ENCODE data around the gene PLEKHM2.

The PLEKHM2 gene

DNA sequence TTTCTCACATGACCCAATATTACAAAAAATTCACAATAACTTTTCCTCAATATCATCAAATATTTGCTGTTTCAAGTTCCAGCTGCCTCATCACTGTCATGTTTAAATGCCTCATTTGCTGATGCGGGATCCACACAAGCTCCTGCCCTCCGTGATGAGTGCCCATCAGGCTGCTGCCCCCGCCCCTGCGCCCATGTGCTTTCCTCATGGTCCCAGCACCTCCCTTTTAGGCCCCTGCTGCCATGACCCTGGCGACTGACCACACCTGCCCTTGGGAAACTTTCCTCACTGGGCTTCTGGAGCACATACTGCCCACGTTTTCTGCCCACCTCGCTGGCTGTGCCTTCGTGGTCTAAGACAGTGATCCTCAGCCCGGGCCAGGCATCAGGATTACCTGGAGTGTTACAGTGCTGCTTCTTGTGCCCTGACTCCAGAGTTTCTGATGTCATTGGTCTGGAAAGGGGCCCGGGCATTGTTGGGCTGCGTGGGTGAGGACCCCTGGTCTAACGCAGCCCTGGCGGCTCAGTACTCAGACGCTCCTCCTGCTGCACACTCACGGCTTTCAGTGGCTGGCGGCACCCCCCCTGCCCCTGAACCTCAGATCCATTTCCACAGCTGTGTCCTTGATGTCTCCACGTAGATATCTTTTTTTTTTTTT lies 20.5 kb downstream of the PLEKHM2 start:
- no peak for DNase-seq

DNA sequence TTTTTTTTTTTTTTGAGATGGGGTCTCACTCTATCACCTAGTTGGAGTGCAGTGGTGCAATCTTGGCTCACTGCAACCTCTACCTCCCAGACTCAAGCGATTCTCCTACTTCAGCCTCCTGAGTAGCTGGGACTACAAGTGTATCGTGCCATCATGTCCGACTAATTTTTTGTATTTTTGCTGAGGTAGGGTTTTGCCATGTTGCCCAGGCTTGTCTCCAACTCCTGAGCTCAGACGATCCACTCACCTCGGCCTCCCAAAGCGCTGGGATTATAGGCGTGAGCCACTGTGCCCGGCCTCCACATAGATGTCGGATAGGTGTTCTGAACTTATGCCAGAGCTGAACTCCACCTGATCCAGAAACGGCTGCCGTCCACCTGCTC lies 21.1 kb downstream of the PLEKHM2 start:
- DNase-seq: no peak

DNA sequence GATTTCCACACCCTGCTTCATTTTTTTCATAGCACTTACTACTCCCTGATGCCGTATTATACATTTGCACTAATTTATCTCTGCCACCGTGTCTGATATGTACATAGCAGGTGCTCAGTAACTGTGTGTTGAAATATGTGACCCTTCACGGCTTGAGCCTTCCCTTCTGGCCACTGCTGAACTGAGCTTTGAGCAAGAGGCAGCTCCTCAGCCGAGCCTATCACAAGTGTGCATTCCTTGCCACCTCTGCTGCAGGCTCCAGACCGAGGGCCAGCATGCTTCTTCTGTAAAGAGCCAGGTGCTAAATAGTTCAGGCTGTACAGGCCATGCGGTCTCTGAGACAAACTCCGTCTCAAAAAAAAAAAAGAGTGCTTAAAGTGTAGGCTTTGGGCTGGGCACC lies 22.6 kb downstream of the PLEKHM2 start:
- no peak for DNase-seq

DNA sequence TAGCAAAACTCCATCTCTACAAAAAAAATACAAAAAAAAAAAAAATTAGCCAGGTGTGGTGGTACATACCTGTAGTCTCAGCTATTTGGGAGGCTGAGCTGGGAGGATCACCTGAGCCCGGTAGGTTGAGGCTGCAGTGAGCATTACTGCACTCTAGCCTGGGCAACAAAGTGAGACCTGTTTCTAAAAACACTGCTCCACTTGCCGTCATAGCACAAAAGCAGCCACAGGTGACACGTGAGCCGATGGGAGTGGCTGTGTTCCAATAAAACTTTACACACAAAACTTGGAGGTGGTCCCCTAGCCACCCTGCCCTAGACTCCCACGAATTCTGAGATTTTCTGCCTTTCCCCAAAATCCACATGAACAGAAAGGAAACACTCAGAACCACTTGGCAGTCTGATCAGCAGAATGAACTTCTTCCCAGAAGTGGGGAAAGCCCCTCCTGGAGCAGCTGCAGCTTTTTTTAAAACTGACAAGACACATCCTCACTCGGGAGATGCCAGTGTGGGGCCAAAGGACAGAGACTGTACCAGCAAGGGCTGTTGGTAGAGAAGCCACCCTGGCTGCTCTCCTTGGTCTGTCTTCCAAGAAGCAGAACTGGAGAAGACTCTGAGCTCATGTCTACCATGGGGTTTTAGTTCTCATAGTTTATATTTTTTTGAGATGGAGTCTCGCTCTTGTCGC lies 23.3 kb downstream of the PLEKHM2 start:
- DNase-seq: no peak

DNA sequence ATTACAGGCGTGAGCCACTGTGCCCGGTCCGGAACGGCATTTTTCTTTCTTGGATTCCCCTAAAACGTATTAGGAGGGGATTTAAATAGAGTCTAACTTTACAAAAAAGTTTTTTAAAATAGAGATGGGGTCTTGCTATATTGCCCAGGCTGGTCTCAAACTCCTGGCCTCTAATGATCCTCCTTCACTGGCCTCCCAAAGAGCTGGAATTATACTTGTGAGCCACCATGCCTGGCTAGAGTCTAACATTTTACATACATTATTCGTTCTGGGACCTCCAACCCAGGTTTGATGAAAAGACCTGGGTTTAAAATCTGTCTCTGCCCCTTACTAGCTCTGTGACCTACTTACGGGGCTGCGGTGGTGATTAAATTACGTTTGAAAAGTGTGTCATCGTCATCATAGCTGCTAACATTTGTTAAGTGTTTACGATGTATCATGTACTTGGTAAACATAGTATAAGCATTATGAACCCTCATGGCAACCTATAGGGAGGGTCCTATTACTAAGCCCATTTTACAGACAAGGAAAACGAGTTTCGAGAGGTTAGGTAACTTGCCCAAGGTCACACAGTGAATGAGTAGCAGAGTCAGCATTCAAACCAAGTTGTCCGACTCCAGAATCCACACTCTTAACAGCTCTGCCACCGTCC lies 24.5 kb downstream of the PLEKHM2 start:
- no peak for DNase-seq

DNA sequence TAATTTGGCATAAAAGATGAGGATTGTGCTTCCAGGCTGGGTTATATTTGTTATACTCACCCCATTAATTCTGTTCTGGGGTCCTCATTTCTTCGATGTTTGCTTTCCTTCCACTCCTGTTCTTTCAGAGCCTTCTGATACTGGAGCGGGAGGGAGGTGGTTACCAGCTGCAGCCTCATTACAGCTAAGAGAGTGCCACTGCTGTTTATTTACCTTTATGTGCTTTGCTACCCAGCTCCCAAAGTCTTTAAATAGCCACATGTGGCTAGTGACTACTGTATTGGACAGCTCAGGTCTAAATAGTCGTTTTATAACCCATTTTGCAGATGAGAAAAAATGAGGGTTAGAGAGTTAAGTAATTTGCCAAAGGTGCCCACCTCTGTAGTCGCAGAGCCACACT lies 25.1 kb downstream of the PLEKHM2 start:
- DNase-seq: no peak

DNA sequence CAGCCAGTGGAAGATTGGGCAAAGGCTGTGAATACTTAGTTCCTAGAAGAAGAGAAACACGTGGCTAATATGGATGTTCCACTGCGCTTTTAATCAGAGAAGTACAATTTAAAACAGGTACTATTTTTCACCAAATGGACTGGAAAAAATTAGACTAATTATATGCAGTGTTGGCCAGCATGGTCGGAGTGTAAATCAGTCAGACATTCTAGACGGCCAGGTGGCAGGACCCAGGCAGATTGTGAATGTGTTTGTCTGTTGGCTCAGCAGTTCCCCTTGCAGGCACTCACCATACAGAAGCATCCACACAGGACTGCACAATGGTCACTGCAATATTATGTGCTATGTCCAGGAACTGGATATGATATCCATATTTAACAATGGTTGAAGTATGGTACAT lies 28.0 kb downstream of the PLEKHM2 start:
- DNase-seq: no peak

DNA sequence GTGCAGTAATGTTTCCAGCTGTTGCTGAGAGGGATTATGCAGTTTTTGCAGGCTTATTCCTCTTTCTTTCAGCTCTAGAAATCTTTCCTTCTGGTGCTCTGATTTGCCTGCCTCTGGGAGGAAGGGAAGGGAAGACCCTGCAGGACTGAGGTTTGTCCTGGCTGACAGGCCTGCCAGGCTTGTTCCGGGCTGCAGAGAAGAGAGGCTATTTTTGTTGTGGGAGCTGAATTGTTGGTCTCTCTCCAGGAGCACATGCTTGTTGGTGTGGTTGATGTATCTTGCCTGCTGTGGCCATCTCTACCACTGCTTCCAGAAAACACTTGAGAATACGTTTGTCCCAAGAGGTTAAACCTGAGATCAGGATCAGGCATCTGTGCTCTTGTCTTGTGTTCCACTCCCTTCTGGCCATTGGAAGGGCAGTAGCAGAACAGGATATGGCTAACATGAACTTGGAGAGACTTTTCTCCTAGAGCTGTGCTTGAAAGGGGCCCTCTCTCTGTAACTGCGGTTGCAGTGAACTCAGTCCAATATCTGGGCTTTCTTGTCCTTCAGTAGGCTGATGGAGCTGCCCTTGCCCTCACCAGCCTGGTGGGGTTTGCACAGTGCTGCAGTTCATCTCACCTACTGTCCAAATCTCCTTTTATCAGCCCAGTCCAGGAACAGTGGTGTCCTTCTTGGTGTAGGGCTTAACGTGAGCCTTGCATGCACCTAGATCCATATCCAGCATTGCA lies 30.5 kb downstream of the PLEKHM2 start:
- DNase-seq: no peak

DNA sequence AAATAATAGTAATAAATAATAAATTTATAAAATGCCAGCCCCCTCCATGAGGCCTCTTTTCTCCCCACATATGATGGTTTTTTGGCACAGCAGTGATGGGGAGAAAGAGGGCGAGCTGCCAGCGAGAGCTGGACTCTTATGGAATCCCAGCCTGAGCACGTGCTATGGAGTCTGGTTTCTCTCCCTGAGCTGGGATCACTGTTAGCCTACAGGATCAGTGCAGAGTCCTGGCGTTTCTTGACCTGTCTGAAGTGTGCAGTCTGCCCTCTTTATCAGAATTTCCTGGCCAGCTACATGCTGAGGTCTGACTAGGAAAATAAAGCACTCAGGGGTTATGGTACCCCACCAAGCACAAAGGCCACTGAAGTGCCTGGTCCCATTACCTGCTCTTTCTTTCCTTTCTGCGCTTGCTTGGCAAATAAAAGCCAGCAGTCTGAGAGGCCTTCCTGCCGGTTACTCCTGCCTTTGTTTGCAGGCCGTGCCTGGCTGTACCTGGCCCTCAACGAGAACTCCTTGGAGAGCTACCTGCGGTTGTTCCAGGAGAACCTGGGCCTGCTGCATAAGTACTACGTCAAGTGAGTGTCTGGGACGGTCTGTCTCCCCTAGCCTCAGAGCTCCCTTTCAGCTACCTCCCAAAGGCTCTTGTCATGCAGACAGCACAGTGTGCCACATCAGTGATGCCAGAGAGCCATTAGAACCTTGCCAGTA lies 33.5 kb downstream of the PLEKHM2 start:
- DNase-seq: no peak

DNA sequence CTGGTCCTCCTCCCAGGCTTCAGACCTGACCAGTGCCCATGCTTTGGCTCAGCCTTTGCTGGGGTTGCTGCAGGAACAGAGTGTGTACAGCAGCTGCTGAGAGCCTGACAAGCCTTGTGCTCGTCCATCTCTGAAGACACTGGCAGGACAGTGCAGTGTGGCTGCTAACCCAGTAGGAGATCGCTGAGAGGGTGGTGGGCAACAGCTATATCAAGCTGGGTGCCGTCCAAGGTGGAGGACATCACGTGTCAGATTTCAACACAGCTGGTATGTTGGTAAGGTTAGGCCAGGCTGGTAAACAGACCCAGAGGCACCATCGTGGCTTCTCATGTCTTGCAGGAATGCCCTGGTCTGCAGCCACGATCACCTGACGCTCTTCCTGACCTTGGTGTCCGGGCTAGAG lies 34.1 kb downstream of the PLEKHM2 start:
- no peak for DNase-seq

DNA sequence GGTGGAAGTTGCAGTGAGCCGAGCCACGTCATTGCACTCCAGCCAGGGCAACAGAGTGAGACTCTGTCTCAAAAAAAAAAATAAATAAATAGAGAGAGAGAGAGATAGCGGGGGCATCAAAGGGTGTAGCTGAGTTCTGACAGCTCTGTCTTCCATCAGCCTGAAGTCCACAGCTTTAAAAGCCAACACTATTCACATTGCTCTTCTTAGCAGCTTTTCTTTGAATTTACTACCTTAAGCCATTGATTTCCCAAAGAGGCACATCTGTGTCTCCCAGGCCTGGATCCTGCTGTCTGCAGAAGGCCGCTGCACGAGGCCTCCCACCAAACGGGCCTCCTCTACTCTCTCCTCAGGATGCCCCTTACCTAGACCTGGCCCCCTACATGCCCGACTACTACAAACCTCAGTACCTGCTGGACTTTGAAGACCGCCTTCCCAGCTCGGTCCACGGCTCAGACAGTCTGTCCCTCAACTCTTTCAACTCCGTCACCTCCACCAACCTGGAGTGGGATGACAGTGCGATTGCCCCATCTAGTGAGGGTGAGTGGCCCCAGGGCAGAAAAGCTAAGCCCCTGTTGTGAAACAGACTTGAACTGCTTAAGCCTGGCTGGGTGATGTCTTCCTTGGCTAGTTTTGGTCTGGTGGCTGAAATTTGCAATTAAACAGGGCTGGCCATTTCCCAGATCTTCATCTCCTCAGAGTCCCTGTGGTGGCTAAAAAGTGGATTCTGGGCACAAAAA lies 35.4 kb downstream of the PLEKHM2 start:
- no peak for DNase-seq

DNA sequence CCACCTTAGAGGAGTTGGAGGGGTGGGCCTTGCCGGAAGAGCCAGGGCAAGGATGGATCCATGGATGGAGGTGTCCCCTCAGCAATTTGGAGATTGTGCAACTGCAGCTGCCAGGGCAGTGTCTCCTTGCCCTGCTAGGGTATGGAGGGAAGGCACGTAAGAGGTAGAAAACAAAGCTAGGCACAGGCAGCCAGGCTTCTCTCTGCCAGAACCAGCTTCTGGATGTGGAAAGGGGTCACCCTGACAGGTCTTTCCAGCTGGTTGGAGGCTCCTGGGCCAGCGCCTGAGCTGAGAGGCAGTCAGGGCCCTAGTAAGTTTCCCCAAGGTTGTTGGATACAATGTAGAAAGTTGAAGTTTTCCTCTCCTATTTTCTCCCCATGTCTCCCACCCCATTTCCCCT lies 36.7 kb downstream of the PLEKHM2 start:
- DNase-seq: no peak

DNA sequence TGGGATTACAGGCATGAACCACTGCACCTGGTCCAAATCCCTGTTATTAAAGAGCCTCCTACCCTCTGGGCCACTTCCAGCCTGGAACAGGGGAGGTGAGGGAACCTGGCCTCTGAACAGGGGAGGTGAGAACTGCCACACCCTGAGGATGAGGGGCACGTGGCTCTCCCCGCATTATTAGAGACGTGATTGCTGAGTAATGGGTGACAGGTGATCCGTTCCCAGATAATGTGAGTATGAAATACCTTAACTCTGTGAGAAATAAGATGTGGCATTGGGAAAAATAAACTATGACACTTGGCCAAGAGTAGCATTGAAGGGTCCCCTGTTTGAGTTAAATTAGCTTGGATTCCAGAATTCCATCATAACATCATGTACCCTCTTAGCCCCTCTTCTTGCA lies 38.3 kb downstream of the PLEKHM2 start:
- DNase-seq: no peak

DNA sequence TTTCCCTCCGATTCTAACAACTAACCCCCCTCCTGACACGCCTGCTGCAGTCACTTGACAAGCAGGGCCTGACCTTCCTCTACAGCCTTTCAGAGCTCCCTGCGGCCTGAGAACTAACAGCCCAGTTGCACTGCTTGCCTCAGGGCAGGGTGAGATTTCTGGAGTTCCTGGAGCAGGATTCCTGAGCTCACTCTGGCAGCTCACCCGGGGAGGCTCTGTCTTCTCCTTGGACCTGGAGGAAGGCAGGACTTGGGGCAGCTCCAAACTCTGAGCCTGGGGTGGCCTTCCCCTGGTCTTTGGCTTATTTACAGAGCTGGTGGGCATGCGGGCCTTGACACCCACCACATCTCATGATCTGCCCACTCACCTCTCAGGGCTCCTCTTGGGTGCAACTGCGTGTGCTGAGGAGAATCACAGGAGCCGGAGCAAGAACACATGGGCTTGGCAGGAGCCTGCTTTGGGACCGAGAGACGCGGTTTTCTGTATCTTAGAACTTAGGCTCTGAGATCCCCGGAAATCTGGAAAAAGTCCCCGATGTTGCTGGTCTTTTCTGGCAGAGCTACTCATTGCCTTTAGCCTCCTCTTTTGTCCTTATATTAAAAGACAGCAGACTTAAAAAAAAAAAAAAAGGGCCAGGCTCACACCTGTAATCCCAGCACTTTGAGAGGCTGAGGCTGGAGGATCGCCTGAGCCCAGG lies 38.9 kb downstream of the PLEKHM2 start:
- DNase-seq: no peak

DNA sequence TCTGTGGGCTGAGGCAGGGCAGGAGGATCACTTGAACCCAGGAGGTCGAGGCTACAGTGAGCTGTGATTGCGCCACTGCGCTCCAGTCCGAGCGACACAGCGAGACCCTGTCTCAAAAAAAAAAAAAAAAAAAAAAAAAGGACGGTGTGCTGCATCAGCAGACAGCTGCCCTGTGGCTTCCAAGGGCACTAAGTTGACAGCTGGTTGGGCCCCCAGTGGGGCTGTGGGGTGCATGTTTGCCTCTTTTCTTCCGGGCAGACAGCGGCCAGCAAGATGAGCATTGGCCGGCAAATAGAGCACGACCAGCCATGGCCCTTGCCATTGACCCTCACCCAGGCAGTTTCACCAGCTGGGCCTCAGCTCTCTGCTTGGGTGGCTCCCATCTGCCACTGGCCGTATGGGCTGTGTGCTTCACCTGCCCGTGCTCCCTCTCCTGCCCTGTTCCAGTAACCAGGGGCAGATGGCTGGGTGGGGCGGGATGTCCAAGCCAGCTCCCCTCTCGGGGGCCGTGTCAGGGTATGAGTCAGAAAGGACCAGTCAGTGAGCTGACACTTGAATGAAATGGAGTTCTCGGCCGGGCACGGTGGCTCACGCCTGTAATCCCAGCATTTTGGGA lies 39.6 kb downstream of the PLEKHM2 start:
- peak; percentile 51 for DNase-seq

DNA sequence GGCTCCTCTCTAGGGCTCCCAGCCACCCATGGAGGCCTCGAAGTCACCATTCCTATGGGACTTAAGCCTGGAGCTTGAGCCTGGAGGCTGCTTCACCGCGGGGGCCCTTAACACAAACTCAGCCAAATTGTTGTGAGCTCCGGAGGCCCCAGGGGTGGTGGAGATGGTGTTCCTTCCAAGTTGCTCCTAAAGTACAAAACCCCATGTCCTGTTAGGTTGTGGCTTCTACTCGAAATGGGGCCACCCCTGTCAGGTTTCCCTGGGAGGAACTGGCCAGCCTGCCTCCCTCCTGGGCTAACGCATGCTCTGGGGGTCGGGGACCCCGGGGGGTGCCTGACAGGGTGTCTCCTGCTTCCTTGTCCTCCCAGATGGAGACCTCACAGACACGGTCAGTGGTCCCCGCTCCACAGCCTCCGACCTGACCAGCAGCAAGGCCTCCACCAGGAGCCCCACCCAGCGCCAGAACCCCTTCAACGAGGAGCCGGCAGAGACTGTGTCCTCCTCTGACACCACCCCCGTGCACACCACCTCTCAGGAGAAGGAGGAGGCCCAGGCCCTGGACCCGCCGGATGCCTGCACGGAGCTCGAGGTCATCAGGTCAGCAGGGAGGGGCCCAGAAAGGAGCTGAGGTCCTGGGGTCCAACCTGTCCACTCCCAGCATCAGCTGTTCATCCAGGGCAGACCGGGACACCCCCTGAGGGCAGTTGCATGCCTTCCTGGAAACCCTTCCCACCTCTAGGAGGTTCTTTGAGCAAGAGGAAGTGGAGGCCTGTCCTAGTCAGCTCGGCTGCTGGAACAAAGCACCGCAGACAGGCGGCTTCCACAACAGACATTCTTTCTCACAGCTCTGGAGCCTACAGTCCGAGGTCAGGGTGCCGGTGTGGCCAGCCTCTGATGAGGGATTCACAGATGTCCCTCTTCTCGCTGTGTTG lies 41.1 kb downstream of the PLEKHM2 start:
- no peak for DNase-seq

DNA sequence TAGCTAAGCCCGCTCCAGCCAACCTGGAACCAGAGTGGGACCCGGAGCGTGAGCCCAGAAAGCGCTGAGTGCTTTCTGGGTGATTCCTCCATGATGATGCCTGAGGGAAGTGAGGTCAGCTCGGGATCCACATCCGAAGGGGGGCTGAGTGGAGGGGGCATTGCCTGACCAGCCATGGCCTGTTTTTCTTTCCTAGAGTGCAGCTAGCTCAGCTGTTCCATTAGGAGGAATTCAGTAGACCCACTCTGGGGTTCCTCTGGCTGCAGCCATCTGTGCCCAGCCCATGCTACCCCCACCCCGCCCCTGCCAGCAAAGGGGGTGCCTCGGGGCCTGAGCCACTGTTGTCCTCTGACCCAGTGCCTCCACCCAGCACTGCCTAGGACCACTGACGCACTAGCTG lies 42.4 kb downstream of the PLEKHM2 start:
- no peak for DNase-seq

DNA sequence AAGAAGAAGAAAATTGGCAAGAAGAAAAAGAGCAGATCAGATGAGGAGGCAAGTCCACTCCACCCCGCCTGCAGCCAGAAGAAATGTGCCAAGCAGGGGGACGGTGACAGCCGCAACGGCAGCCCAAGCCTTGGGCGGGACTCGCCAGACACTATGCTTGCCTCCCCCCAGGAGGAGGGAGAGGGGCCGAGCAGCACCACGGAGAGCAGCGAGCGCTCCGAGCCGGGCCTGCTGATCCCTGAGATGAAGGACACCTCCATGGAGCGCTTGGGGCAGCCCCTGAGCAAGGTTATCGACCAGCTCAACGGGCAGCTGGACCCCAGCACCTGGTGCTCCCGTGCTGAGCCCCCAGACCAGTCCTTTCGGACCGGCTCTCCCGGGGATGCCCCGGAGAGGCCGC lies 42.9 kb downstream of the PLEKHM2 start:
- DNase-seq: no peak

DNA sequence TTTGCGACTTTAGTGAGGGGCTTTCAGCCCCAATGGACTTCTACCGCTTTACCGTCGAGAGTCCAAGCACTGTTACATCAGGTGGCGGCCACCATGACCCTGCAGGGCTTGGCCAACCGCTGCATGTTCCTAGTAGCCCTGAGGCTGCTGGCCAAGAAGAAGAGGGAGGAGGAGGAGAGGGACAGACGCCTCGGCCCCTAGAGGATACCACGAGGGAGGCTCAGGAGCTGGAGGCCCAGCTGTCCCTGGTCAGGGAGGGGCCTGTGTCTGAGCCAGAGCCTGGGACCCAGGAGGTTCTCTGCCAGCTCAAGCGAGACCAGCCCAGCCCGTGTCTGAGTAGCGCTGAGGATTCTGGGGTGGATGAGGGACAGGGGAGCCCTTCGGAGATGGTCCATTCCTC lies 43.3 kb downstream of the PLEKHM2 start:
- DNase-seq: no peak
